ENCODE data around the gene PPARA. TPM values are rescaled to one million over a fixed set of nuclear protein-coding genes. Genes with fewer than 3 reads are reported as not detected.
"Not testable (repeated sequence)": the region's sequence is repeated elsewhere in the genome, so short reads cannot be mapped to it uniquely, and the experiment has no call there.

PPARA gene
- total and polyA plus RNA-seq, 5 donors = 22.9 to 85.2 (median 71.4) TPM

DNA sequence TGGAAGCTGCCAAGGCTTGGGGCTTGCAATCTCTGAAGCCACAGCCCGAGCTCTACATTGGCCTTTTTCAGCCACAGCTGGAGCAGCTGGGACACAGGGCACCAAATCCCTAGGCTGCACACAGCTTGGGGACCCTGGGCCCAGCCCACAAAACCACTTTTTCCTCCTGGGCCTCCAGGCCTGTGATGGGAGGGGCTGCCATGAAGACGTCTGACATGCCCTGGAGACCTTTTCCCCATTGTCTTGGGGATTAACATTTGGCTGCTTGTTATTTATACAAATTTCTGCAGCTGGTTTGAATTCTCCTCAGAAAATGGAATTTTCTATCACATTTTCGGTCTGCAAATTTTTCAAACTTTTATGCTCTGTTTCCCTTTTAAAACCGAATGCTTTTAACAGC lies 115.3 kb downstream of the PPARA start:
- 93% methylated on average over 4 of the region's 4 CpGs for WGBS
- not testable (repeated sequence) for H3K27ac ChIP-seq (ENCODE audit: low read length); H3K4me1 ChIP-seq (ENCODE audit: control insufficient read depth, insufficient read depth, low read length)

DNA sequence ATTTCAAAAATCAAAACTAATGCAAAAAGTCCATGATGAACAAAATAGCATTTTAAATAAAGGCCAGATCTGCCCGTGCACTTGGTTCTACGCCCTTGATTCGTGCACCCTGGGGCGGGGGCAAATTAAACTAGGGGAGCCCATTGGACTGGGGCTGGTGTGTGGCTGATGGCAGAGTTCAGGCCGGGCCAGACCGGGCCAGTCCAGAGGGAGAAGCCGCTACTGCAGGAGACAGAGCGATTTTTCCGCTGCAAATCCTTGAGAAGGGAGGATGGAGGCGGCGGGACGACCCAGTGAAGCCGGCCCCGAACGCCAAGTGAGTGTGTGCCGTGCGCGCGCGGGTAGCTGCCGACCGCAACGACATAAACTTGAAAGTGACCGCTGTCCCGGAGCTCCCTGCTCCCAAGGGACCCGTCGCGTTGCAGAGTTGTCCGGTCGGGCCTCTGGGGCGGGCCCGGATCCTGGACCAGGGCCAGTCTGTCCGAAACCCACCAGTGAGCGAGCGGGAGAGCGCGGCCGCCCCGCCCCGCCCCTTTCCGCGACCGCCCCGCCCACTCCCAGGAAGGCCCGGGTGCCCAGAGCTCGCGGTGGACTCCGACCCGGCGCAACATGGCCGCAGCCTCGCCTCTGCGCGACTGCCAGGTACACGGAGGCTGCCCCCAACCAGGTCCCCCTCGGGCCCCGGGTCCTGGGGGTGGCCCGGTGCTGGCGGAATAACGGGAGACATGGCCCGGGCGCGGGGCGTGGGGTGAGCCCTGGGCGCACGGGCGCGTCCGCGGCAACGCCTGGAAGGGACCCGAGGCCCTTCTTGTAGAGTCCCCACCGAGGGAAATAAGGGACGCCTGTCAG lies 117.3 kb downstream of the PPARA start, which contains the start of gene TTC38:
Gene TTC38, plus strand, starts transcription at position 578 of the 849 bp plus-strand sequence. Its CDS starts 32 bp downstream, at position 610.
- Histone ChIP-seq H3K27ac (ENCODE audit: low read length) (peak within 1 kb of the TSS; percentile 76), H3K27me3 (ENCODE audit: control insufficient read depth, insufficient read depth) (no peaks in the 10 kb centered on the region), H3K4me1 (ENCODE audit: control insufficient read depth, insufficient read depth, low read length) (no peaks in the 10 kb centered on the region), H3K4me3 (ENCODE audit: low read length) (peak within 1 kb of the TSS; percentile 88), H3K9me3 (ENCODE audit: control insufficient read depth, low read length) (no peaks in the 10 kb centered on the region)
- DNase-seq (peak; percentile 96 to 98 (median 98)), ATAC-seq (peak; percentile 97 to 98)
- intact Hi-C loops (cut with DNase I) = no loop called here
- under 1% methylated on average over 74 of the region's 74 CpGs for WGBS

More for the DNA sequence above, 115.3 kb downstream of the PPARA start:
- DNase-seq; ATAC-seq; H3K27me3 ChIP-seq (ENCODE audit: control insufficient read depth, insufficient read depth); intact Hi-C loops (cut with DNase I); H3K4me3 ChIP-seq (ENCODE audit: low read length); H3K9me3 ChIP-seq (ENCODE audit: control insufficient read depth, low read length): not testable (repeated sequence)

DNA sequence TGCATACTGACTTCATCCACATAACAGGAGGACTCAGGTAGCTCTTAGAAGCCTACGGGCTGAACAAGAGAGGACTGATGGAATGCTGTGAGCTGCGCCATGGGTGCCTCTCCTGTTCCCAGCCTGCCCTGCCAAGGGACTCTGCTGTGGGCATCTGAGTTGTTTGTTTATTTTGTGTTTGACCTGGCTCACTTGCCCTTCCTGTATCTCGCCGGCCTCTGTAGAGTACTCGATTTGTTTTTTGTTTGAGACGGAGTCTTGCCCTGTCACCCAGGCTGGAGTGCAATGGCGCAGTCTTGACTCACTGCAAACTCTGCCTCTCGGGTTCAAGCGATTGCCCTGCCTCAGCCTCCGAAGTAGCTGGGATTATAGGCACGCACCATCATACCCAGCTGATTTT lies 119.2 kb downstream of the PPARA start:
- Histone ChIP-seq H3K27ac (ENCODE audit: low read length) (no peak overlapping the region), H3K27me3 (ENCODE audit: control insufficient read depth, insufficient read depth) (no peaks in the 10 kb centered on the region), H3K4me1 (ENCODE audit: control insufficient read depth, insufficient read depth, low read length) (no peaks in the 10 kb centered on the region), H3K4me3 (ENCODE audit: low read length) (no peak overlapping the region), H3K9me3 (ENCODE audit: control insufficient read depth, low read length) (no peaks in the 10 kb centered on the region)
- DNase-seq (no peak), ATAC-seq (no peak)
- intact Hi-C loops (cut with DNase I) = no loop called here
- WGBS = 79% methylated on average over 11 of the region's 11 CpGs

DNA sequence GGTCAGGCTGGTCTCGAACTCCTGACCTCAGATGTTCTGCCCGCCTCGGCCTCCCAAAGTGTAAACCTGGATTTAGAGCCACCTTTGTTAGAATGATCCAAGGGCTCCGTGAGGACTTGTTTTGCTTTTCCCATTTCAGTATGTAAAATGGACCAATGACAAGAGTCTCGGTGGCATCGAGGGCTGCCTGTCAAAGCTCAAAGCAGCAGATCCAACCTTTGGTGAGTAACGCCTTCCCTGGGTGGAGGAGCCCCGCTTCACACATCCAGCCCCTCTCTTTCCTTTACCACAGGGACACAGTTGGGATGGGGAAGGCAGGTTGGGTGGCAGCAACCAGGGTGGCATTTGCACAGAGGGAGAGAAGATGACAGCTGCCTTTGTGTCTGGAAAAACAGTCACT lies 121.9 kb downstream of the PPARA start:
- Histone ChIP-seq H3K4me3 (ENCODE audit: low read length) (no peak overlapping the region), H3K4me1 (ENCODE audit: control insufficient read depth, insufficient read depth, low read length) (no peaks in the 10 kb centered on the region), H3K27me3 (ENCODE audit: control insufficient read depth, insufficient read depth) (no peaks in the 10 kb centered on the region), H3K9me3 (ENCODE audit: control insufficient read depth, low read length) (no peaks in the 10 kb centered on the region), H3K27ac (ENCODE audit: low read length) (no peak overlapping the region)
- intact Hi-C loops (cut with DNase I) = no loop called here
- no peak for DNase-seq
- 97% methylated on average over 8 of the region's 8 CpGs for WGBS
- no peak for ATAC-seq

DNA sequence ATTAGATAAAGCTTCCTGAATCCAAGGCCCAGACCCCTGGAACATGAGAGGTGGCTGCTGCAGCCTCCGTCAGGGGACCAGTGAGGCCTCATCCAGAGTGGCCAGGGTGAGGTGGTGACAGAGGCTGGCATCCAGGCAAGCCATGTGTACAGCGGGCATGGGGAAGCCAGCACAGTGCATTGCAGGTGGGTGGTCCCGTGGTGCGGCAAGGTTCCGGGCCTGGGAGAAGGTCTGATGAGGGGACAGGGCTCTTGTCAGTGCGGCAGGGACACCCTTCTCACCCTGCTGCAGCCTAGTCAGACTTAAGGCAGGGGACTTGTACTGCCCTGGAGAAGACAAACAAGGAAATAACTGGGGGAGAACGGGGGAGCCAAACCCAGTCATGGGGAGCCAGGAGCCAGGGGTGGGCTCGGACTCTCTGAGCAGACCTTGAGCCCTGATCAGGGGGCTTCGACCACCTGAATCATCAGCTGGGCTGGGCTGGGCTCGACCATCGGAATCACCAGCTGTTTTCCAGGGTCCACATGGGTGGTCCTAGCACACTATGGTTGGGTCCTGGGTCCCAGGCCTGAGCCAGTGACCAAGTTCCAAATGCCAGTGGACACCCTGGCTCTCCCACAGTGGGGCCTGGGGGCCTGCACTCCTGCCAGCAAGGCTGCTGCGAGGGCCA lies 122.6 kb downstream of the PPARA start:
- DNase-seq (no peak), ATAC-seq (peak in 1 of 2 donors; percentile 7)
- Histone ChIP-seq H3K4me3 (ENCODE audit: low read length) (no peak overlapping the region), H3K27me3 (ENCODE audit: control insufficient read depth, insufficient read depth) (no peaks in the 10 kb centered on the region), H3K27ac (ENCODE audit: low read length) (no peak overlapping the region), H3K9me3 (ENCODE audit: control insufficient read depth, low read length) (no peaks in the 10 kb centered on the region), H3K4me1 (ENCODE audit: control insufficient read depth, insufficient read depth, low read length) (no peaks in the 10 kb centered on the region)
- intact Hi-C loops (cut with DNase I) = no loop called here
- WGBS = 94% methylated on average over 12 of the region's 12 CpGs

DNA sequence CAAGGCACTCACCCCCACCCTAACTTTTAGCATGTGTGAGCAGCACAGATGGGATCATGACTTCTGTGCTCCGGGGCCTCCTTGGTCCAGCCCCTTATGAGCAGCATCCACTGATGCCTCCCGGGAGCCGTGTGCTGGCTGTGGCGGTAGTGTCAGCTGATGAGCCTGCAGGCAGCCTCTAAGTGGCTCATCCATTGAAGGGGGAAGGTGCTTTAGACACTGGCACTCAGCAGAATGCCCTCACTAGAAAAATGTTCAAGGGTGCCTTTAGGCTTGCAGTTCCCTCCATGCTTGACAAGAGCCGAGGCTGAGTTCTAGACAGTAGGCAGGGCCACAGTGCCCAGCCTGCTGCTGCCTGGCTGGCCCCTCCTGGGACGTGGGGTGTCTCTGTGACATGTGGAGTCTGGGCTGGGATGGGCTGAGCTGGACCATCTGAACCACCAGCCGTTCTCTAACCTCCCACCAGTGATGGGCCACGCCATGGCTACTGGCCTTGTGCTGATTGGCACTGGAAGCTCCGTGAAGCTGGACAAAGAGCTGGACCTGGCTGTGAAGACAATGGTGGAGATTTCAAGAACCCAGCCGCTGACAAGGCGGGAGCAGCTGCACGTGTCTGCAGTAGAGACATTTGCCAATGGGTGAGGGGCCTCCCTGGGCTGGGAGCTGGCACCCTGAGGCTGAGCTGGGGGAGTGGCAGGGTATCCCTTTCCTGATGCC lies 123.3 kb downstream of the PPARA start:
- Histone ChIP-seq H3K4me1 (ENCODE audit: control insufficient read depth, insufficient read depth, low read length) (no peaks in the 10 kb centered on the region), H3K9me3 (ENCODE audit: control insufficient read depth, low read length) (no peaks in the 10 kb centered on the region), H3K27me3 (ENCODE audit: control insufficient read depth, insufficient read depth) (no peaks in the 10 kb centered on the region), H3K27ac (ENCODE audit: low read length) (peak overlapping the region; percentile 19), H3K4me3 (ENCODE audit: low read length) (no peak overlapping the region)
- ATAC-seq = peak; percentile 48 to 73
- 77% methylated on average over 12 of the region's 12 CpGs for WGBS
- intact Hi-C loops (cut with DNase I) = no loop called here
- no peak for DNase-seq

DNA sequence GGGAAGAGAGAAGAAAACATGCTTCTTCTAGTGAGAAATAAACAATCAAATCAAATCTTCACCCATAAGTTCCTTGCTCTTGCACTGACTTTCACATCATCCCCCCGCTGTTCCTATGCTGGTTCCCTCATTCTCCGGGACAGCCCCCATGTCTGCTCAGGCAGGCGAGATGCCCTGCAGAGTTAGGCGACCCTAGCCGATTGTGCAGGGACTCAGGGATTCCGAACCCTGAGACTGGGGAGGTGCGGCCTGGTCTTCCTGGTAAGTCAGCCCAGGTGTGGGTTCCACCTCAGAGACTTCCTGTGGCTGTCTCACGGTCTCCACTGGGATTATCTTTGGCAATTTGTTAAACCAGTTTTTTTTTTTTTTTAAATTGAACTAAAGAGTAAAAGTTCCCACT lies 124.1 kb downstream of the PPARA start:
- no peak overlapping the region for H3K27ac ChIP-seq (ENCODE audit: low read length)
- ATAC-seq = no peak
- H3K9me3 ChIP-seq (ENCODE audit: control insufficient read depth, low read length) = no peaks in the 10 kb centered on the region
- no peaks in the 10 kb centered on the region for H3K27me3 ChIP-seq (ENCODE audit: control insufficient read depth, insufficient read depth)
- no peak for DNase-seq
- 95% methylated on average over 8 of the region's 8 CpGs for WGBS
- H3K4me1 ChIP-seq (ENCODE audit: control insufficient read depth, insufficient read depth, low read length) = no peaks in the 10 kb centered on the region
- H3K4me3 ChIP-seq (ENCODE audit: low read length) = no peak overlapping the region
- intact Hi-C loops (cut with DNase I) = no loop called here

DNA sequence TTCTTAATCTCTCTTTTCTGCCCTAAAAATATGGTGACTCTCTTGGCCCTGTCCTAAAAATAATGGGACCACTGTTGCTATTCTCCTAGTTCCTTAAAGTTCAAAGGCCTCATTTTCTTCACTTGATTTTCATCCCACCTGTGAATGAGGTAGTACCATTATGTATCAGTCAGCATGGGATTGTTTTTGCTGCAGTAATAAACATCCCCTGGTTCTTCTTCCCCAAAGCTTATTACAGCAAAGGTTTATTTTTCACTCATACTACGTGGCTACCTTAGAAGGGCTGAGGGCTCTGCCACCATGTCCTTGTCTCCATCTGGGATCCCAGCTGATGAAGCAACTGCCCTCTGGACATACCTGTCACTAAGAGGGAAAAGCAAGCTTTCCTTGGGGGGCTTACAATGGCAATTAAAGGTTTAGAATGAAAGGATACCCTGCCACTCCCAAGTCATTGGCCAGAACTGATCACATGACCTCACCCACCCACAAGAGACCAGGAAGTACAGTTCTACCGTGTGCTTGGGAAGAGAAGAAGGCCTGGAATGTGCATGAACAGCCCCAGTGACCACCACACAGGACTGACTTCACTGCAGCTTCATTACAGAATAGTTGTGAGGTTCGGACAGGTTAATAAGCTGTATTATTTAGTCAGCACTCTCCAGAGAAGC lies 125.3 kb downstream of the PPARA start:
- no peak for ATAC-seq
- WGBS = 68% methylated on average over 3 of the region's 3 CpGs
- no peaks in the 10 kb centered on the region for H3K4me1 ChIP-seq (ENCODE audit: control insufficient read depth, insufficient read depth, low read length)
- H3K27me3 ChIP-seq (ENCODE audit: control insufficient read depth, insufficient read depth) = no peaks in the 10 kb centered on the region
- no peaks in the 10 kb centered on the region for H3K9me3 ChIP-seq (ENCODE audit: control insufficient read depth, low read length)
- intact Hi-C loops (cut with DNase I) = no loop called here
- no peak overlapping the region for H3K27ac ChIP-seq (ENCODE audit: low read length)
- no peak overlapping the region for H3K4me3 ChIP-seq (ENCODE audit: low read length)
- DNase-seq = no peak

DNA sequence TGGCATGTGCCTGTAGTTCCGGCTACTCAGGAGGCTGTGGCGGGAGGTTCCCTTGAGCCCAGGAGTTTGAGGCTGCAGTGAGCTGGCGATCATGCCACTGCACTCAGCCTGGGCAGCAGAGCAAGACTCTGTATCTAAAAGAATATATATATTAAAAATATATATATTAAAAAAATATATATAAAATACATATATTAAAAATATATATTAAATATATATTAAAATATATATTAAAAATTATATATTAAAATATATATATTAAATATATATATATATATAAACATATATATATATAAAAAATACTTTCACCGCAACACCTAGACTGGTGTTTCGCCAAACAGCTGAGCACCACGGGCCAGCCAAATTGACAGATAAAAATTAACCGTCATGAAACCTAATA lies 126.2 kb downstream of the PPARA start:
- ATAC-seq = no peak
- Histone ChIP-seq H3K9me3 (ENCODE audit: control insufficient read depth, low read length) (no peaks in the 10 kb centered on the region), H3K27me3 (ENCODE audit: control insufficient read depth, insufficient read depth) (no peaks in the 10 kb centered on the region), H3K4me3 (ENCODE audit: low read length) (no peak overlapping the region), H3K4me1 (ENCODE audit: control insufficient read depth, insufficient read depth, low read length) (no peaks in the 10 kb centered on the region), H3K27ac (ENCODE audit: low read length) (no peak overlapping the region)
- WGBS = 88% methylated on average over 7 of the region's 7 CpGs
- intact Hi-C loops (cut with DNase I) = no loop called here
- no peak for DNase-seq

DNA sequence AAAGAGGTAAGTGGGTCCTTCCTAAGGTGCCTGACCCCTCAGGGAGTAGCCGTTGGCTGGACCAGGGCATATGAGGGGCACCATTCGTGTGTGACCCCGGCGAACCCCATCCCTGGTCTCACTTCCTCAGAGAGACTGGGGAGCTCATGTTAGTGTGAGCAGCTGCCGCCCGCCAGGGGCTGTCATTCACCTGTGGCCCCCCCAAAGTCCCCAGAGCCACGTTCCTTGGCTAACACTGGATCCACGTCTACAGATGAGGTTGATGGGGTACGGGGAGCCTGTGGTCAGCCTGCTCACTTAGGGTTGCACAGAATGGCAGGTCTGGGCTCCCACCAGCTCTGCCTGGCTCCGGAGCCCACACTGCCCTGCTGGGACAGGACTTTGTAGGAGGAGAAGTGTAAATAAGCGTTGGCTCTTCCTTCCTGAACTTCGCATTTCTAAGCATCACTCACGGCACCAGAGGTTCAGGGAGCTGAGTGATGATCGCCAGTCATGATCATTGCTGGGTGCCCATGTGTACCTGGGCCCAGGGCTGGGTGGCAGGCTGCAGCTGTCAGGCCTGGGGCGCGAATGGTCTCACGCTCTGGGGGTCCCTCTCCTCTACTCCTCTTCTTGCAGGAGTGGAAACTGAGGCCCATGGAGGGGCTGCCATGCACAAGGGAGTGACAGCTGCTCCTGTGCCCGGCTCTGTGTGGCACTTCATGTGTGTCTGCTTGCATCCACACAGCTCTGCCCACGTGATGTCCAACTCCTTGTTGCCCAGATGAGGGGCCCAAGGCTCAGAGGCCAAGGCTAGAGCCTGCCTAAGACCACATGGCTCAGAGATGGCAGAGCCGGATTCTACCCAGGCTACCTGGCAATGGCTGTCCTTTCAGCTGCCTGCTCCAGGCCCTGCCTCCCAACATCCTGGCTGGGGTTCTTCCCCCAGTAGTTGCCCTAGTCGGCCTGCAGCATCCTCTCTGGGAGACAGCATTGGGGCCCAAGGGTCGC lies 128.6 kb downstream of the PPARA start:
- H3K27me3 ChIP-seq (ENCODE audit: control insufficient read depth, insufficient read depth) = no peaks in the 10 kb centered on the region
- DNase-seq (no peak), ATAC-seq (no peak)
- H3K9me3 ChIP-seq (ENCODE audit: control insufficient read depth, low read length) = no peaks in the 10 kb centered on the region
- no peak overlapping the region for H3K27ac ChIP-seq (ENCODE audit: low read length)
- intact Hi-C loops (cut with DNase I) = no loop called here
- no peak overlapping the region for H3K4me3 ChIP-seq (ENCODE audit: low read length)
- no peaks in the 10 kb centered on the region for H3K4me1 ChIP-seq (ENCODE audit: control insufficient read depth, insufficient read depth, low read length)
- 91% methylated on average over 22 of the region's 22 CpGs for WGBS

All from right cardiac atrium (tissue), 5 donors.